Upper lobe of right lung (tissue), 1 donor: ENCODE measurements around the gene TJP1. TPM values are rescaled to one million over a fixed set of nuclear protein-coding genes. Genes with fewer than 3 reads are reported as not detected.

ENCODE experiments used
- ATAC-seq: fragments of 200-7000 bp; cut with Tn5 transposase; one replicate; pipeline ENCODE4 v1.9.1; 2020; ENCODE audit warnings: mild to moderate bottlenecking, moderate library complexity
- DNase-seq: peaks from one replicate; pipeline ENCODE4 v3.0.0-alpha.2; 2020
- H3K27ac ChIP-seq: fragments of 200-600 bp; one replicate; pipeline ENCODE4 v1.8.0; 2022
- H3K27me3 ChIP-seq: fragments of 200-600 bp; one replicate; pipeline ENCODE4 v1.8.0; 2022; ENCODE audit warnings: mild to moderate bottlenecking
- H3K36me3 ChIP-seq: fragments of 200-600 bp; one replicate; pipeline ENCODE4 v1.8.0; 2022
- H3K4me1 ChIP-seq: fragments of 200-600 bp; one replicate; pipeline ENCODE4 v1.8.0; 2022
- H3K4me3 ChIP-seq: fragments of 200-600 bp; one replicate; pipeline ENCODE4 v1.8.0; 2022; ENCODE audit warnings: mild to moderate bottlenecking
- H3K9me3 ChIP-seq: fragments of 200-600 bp; one replicate; pipeline ENCODE4 v1.8.0; 2022
- CTCF ChIP-seq: fragments of 200-600 bp; IDR thresholded peaks from one replicate; pipeline ENCODE4 v1.8.0; 2022; ENCODE audit warnings: antibody characterized with exemption
- intact Hi-C: fragments of 100-400 bp; cut with DNase I; formaldehyde crosslinking; loops from one replicate; pipeline ENCODE4 v1.11.0; 2022
- total RNA-seq: library from RNA; stranded (reverse); fragmentation: NEBNext Ultra II Directional; extraction: Animal tissue kit (Norgen Biotek cat#: 25700); gene quantifications from one replicate; pipeline ENCODE4 v1.2.1, GENCODE V29; 2021
- donor health status: DM: no; HTN: yes; CAD: no; lungs with severe emphysema.

TJP1 gene
- total RNA-seq, 1 donor from 2014 or later = 147 TPM

- no peak overlapping the region for H3K4me3 ChIP-seq
- H3K36me3 ChIP-seq = no peaks in the 10 kb centered on the region
- TF ChIP-seq CTCF = no peak
- H3K27me3 ChIP-seq = no peaks in the 10 kb centered on the region
- no peaks in the 10 kb centered on the region for H3K9me3 ChIP-seq
- no peaks in the 10 kb centered on the region for H3K4me1 ChIP-seq
- H3K27ac ChIP-seq = no peak overlapping the region
- no peak for DNase-seq
- no peak for ATAC-seq
- intact Hi-C loops = no loop called here
Observed at GRCh38 chr15:29859293-29859692, 37.0 kb upstream of the TJP1 start.

- H3K4me1 ChIP-seq = no peaks in the 10 kb centered on the region
- no peak for TF ChIP-seq CTCF
- no peaks in the 10 kb centered on the region for H3K27me3 ChIP-seq
- no peaks in the 10 kb centered on the region for H3K9me3 ChIP-seq
- no peak overlapping the region for H3K4me3 ChIP-seq
- intact Hi-C loops = no loop called here
- DNase-seq (no peak), ATAC-seq (no peak)
- H3K27ac ChIP-seq = no peak overlapping the region
- H3K36me3 ChIP-seq = no peaks in the 10 kb centered on the region
Observed at GRCh38 chr15:29857221-29857789, 35.0 kb upstream of the TJP1 start.

- intact Hi-C loops = no loop called here
- no peaks in the 10 kb centered on the region for H3K36me3 ChIP-seq
- no peak for DNase-seq
- H3K4me3 ChIP-seq = no peak overlapping the region
- no peak for TF ChIP-seq CTCF
- no peaks in the 10 kb centered on the region for H3K27me3 ChIP-seq
- H3K9me3 ChIP-seq = no peaks in the 10 kb centered on the region
- no peaks in the 10 kb centered on the region for H3K4me1 ChIP-seq
- peak; percentile 21 for ATAC-seq
- H3K27ac ChIP-seq = no peak overlapping the region
Observed at GRCh38 chr15:29854413-29854812, 32.1 kb upstream of the TJP1 start.

GRCh38 chr15:29853211-29853987 is 31.1 kb upstream of the TJP1 start:
- no peaks in the 10 kb centered on the region for H3K9me3 ChIP-seq
- H3K27me3 ChIP-seq = no peaks in the 10 kb centered on the region
- DNase-seq (no peak), ATAC-seq (no peak)
- no peak overlapping the region for H3K4me3 ChIP-seq
- no peaks in the 10 kb centered on the region for H3K36me3 ChIP-seq
- no peak for TF ChIP-seq CTCF
- H3K4me1 ChIP-seq = no peaks in the 10 kb centered on the region
- intact Hi-C loops = no loop called here
- H3K27ac ChIP-seq = no peak overlapping the region

- no peak for TF ChIP-seq CTCF
- no peak overlapping the region for H3K27ac ChIP-seq
- no peak for ATAC-seq
Observed at GRCh38 chr15:29852201-29852600, 29.9 kb upstream of the TJP1 start.

More at GRCh38 chr15:29852201-29852600, 29.9 kb upstream of the TJP1 start:
- DNase-seq = no peak
- Histone ChIP-seq H3K36me3 (no peaks in the 10 kb centered on the region), H3K9me3 (no peaks in the 10 kb centered on the region), H3K4me1 (no peaks in the 10 kb centered on the region), H3K27me3 (no peaks in the 10 kb centered on the region), H3K4me3 (no peak overlapping the region)
- intact Hi-C loops = no loop called here
